Measurements from ENCODE around the gene CD74.
"Not testable (repeated sequence)": the region's sequence is repeated elsewhere in the genome, so short reads cannot be mapped to it uniquely, and the experiment has no call there.

CD74 gene

DNA sequence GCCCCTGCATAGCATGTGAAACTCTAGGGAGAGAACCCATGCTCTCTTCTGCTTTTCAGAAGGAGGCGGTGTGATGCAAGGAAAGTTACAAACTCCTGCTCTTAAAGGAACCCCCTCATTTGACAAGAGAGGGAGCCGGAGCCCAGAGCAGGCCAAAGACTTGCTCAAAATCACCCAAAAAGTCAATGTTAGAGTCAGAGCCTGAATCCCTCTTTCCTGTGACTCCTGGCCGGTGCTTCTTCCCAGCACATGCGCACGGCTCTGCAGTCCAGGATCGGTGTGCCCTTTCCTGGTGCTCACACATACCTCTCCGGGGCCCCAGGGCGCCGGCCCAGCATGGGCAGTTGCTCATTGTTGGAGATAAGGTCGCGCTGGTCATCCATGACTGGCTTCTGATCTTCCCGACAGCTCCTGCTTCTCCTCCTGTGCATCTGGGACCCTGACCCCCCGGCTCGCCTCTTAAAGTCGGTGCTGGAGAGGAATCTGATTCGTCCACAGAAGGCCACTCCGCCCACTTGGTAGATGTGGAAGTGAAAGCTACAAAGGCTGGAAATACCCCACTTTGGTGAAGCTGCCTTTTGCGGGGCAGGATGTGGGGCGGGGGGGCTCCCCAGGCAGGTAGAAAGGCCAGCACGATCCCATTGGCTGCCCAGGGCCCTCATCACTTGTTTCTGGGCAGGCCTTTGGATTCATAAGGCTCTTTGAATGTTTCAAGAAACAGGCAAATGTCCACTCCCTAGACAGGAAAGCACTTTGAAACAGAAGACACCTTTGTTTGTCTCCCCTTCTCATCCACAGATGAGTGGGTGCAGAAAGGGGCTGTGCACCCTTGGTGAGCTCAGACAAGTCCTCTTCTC, at the start of gene CD74:
Gene CD74, minus strand, starts transcription at position 592 of the 857 bp plus-strand sequence. Its CDS starts 161 bp downstream, at position 431.
- DNase-seq (ENCODE audit: low read depth in 2 of 2): peak; percentile 85 to 89

DNA sequence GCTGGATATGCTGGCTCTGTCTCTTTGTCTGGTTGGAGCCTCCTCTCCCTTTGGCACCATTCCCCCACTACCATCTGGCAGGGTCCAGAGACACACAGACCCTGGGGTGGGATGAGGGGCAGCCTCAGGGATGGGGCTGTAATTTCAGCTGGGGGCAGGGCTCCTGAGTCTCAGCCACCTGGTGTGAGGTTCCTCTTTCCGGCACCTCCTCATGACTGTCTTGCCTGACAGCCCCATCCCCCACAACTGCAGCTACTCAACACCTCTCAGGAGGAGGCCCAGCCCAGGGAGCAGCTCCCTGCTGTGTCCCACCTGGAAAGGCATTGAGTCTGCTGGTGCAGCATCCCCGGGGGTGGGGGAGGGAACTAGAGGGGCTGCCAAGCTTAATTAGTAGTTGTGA, 48.5 kb upstream of the CD74 start:
- no peak for DNase-seq (ENCODE audit: low read depth in 2 of 2)

DNA sequence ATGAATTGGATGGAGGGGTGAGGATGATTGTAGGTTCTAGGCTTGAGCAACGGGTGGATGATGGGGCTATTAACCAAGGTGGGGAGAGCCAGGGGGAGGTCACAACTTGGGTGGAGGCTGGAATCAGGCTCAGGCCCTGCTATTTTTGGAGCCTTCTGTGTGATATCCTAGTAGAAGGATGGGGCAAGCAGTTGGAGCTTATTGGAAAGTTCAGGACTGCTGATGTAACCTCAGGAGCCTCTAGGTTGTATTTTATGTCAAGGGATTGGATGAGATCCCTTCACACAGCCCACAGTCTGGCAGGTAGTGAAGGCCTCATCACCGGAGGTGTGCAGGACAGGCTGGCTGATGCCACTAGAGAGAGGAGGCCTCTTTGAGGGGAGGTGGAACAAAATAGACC, 48.1 kb upstream of the CD74 start:
- no peak for DNase-seq (ENCODE audit: low read depth in 2 of 2)

DNA sequence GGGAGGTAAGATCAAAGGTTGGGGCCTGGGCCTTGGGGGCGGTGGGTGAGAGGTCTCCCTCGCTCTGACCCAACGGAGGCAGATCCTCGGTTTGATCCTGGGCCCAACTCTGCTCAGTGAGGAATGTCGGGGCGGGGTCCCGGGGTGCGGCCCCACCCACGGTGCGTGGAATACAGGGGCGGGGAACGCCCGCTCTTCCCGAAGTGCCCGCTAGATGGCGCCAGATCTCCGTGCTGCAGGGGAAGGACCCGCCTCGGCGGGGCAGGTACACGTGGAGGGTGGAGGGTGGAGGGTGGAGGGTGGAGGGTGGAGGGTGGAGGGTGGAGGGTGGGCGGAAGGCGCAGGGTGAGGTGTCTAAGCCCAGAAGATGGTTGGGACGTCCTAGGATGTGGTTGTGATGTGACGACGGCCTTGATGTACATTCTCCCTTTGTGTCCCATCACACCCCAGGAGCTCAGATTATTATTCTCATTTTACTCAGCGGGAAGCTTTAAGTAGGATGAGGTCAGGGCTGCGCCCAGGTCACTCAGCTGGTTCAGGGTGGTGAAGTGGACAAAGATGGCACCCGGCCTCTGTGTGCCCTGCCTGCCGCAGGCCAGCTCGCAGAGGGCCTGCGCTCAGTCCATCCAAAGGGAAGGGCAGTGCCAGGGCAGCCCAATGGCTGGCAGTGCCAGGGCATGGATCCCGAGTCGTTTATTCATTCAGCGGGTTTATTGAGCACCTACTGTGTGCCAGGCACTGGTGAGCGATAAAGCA, 46.3 kb upstream of the CD74 start:
- peak; percentile 67 for DNase-seq (ENCODE audit: low read depth in 2 of 2)

DNA sequence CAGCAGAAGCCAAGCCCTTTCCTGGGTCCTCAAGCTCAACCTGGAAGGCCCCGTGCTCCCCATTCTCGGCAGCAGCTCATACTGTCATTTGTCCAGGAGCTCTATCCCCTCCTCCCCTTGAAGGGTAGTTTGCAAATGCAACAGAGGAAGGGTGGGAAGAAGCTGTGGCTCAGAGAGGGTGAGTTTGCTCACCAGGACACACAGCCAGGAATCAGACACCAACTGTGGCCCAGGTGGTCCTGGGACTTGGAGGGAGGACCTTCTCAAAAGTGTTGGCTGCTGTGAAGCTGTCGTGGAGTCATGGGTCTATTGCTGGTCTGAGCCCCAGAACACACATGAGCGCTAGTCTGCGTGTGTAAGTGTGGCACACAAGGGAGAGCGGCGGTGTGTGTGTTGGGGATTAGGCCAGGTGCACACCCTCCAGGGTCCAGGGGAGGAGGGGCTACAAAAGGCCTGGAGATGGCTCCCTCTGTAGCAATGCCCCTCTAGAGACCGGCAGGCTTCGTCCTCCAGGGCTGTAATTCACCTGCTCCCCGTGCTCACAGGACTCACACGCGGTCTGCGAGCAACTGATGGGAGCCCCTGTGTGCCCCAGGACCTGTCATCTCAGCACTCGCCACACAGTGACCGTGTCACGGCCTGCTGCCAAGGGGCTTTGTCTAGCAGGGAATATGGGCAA, 45.0 kb upstream of the CD74 start:
- DNase-seq (ENCODE audit: low read depth in 2 of 2): no peak

DNA sequence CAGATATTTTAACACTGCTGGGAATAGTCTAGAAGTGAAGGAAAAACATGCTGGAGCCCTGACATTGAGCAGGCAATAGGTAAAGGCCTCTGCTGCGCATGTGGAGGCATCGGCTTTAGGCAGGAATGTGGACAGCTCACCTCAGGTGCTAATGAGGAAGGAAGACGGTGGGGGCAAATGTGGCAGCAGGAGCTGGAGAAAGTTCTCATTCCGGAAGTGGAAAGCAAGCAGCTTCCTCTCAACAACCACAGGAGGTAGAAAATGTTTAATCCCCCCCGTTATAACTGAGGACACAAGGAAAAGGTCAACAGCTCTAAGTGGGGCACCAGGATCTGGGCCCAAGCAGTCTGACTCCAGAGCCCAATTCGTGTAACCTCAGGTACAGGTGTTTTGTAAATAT, 44.4 kb upstream of the CD74 start:
- DNase-seq (ENCODE audit: low read depth in 2 of 2): no peak

DNA sequence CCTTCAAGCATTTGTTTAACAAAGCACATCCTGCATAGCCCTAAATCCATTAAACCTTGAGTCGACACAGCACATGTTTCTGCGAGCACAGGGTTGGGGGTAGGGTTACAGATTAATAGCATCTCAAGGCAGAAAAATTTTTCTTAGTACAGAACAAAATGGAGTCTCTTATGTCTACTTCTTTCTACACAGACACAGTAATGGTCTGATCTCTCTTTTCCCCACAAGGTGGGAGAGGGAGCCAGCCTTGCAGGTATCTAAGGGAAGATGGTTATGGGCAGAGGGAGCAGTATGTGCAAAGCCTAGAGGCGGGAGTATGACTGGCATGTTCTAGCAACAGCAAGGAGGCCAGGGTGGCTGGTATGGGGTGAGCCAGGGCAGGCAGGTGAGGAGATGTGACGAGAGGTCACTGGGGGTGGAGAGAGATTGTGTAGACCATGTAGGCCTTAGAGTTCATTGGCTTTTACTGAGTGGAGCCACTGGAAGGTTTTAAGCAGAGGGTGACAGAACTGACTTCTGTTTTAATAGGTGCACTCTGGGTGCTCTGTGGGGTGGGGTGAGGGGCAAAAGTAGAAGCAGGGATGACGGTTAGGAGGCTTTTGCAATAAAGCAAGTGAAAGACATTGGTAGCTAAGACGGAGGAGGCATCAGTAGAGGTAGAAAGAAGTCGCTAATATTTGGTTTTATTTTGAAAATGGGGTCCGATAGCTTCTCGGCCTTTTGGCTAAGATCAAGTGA, 42.0 kb upstream of the CD74 start:
- DNase-seq (ENCODE audit: low read depth in 2 of 2): no peak

DNA sequence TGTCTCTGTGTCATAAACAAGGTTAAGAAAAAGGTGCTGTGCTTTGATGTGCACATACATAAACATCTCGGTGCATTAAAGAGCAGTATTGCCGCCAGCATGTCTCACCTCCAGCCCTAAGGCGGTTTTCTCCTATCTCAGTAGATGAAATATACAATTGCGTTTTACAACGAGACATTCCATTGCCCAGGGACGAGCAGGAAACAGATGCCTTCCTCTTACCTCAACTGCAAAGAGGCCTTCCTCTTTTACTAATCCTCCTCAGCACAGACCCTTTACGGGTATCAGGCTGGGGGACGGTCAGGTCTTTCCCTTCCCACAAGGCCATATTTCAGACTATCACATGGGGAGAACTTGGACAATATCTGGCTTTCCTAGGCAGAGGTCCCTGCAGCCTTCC, 41.3 kb upstream of the CD74 start:
- not testable (repeated sequence) for DNase-seq (ENCODE audit: low read depth in 2 of 2)

DNA sequence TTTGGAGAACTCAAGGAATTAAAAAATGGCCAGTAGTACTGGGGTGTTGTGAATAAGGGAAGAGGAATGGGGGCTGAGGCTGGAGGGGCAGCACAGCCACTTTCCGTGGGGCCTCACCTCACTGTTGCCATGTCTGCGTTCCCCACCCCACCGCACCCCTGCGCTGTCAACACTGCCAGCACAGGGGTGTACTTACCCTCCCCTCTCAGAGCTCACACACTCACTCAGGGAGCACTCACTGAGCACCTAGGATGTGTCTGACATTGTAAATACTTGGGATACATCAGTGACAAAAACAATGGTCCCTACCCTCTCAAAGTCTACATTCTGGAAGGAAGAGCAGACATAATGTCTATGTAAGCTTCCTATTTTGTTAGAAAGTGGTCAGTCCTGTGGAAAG, 40.2 kb upstream of the CD74 start:
- DNase-seq (ENCODE audit: low read depth in 2 of 2): no peak

DNA sequence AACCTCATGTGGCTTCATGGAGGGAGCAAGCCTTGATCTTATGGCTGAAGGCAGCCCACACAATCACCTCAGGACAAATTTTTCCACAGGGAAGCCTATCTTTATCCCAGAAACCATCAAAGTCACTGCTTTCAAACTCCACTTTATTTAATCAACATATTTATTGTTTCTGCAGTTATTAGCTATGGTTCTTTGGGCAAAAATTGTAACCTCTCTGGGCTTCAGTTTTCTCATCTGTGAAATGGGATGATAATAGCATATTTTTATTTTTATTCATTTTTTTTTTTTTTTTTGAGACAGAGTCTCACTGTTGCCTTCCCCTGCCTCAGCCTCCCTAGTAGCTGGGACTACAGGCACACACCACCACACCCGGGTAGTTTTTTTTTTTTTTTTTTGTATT, 38.9 kb upstream of the CD74 start:
- no peak for DNase-seq (ENCODE audit: low read depth in 2 of 2)

DNA sequence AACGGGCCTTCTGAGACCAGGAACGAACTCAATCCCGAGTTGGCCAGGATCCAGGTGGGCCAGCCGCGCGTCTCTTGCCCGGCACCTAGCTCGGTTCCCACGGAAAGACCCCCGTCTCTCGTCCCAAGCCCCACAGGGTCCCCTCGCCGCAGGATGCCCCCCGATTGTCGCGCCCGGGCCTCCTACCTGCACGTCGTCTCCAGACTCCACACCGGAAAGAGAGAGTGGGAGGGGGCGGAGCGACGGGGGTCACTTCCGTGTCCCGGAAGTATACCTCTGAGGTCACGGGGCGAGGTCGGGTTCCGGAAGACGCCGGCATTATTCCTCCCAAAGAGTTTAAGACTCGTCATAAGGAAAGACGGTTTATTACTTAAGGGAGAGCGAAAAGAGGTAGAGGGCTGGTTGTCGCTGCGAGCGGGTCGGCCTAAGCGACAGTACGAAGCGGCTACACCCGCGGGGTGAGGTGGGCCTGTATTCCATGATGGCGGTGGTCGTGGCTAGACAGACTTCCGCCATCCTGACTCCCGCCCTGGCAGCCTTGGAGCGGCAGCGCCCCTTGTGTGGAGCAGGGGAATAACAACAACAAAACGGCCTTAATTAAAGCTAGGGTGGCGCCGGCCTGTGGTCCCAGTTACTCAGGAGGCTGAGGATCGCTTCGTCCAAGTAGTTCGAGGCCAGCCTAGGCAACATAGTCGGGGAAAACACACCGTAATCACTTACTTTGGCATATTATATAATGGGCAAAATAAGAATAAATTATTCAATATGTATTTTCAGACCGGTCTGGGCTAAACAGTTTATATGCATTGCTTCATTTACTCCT, 37.0 kb upstream of the CD74 start, which contains the start of gene RPS14:
Gene RPS14, minus strand, starts transcription at position 223 of the 823 bp plus-strand sequence. CDS start 2,006 bp downstream, outside the sequence.
- DNase-seq (ENCODE audit: low read depth in 2 of 2): peak; percentile 85 to 90

DNA sequence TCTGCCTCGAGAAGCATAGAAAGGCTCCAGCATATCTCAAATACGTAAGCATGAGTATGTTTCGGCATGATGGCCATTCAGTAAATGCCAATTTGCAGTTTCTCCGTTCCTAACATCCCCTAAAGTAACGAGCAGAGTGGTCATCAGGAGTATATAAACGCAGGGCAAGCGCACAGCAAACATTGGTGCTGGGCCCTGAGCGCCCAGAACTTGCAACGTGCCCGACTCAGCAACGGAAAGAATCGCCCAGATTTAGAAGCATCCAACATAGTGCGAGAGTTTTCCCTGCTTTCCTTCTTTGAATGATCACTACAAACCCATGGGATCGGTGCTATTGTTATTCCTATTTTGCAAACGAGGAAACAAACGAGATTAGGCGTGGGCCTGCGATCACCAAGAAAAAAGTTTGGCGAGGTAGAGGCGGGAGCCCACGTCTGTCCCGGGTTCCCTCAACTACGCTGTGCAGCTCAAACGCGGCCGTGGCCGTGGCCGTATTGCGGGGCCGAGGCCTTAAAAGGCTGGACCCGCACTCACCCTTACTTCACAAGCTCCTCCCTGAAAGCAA, 36.3 kb upstream of the CD74 start:
- no peak for DNase-seq (ENCODE audit: low read depth in 2 of 2)

DNA sequence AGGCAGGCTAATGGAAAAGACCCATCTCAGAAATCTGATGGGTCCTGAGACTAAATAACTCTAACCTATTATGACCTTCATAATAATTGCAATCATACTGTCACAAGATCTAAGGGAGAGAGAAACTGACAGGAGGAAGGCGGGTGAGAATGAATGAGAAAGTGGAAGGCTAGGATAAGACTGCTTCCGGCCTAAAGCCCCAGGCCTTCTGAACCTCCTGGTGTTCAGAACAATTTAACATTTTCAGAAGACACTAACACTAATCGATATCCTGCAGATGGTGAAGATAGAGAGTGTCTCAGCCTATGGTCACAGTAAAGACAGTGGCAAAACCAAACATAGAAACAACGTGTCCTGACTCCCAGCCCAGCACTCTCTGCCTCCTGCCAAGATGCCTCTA, 35.6 kb upstream of the CD74 start:
- no peak for DNase-seq (ENCODE audit: low read depth in 2 of 2)

DNA sequence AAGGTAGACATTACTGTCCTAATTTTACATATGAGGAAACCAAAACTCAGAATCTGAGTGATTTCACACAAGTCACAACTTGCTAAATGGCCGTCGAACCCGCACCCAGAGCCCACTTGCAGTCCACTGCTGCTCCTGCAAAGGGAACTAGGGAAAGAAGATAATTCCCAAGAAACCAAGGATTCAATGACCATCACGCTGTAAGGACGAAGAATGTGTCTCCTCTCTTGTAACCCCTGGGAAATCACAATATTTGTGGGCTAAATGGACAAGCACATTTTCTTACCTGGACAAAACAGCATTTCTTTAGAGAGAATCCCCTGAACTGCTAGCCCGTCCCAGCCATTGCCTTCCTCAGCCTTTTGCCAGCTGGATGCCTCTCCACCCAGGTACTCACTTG, 34.5 kb upstream of the CD74 start:
- no peak for DNase-seq (ENCODE audit: low read depth in 2 of 2)

DNA sequence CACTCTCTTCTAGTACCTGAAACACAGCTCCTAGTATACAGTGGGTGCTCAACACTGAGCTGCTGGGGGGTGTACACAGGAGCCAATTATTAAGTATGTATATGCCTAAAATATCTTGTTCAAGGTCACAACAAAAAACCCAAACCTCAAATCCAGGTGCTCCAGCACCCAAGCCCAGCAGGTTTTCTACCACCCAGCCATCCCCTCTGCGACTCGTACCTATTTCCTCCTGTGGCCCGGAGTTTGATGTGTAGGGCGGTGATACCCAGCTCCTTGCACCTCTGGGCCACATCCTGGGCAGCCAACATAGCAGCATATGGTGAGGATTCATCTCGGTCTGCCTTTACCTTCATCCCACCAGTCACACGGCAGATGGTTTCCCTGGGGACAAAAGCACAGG, 33.9 kb upstream of the CD74 start:
- DNase-seq (ENCODE audit: low read depth in 2 of 2): no peak

DNA sequence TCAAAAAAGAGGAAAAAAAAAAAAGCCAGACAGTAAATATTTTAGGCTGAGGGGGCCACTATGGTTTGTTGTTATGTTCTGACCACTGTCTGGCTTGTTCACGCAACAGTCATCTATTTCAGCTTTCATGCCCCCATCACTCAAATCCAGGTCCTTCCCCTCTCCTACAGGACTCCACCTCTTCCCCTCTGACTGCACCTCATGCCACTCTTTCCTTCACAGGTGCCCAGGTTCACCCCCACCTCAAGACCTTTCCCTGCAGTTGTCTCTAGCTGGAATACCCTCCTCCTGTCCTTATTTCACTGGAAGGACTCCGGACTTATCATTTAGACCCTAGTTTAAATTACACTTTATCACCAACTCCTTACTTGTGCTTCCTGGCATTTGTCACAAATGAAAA, 33.4 kb upstream of the CD74 start:
- no peak for DNase-seq (ENCODE audit: low read depth in 2 of 2)

DNA sequence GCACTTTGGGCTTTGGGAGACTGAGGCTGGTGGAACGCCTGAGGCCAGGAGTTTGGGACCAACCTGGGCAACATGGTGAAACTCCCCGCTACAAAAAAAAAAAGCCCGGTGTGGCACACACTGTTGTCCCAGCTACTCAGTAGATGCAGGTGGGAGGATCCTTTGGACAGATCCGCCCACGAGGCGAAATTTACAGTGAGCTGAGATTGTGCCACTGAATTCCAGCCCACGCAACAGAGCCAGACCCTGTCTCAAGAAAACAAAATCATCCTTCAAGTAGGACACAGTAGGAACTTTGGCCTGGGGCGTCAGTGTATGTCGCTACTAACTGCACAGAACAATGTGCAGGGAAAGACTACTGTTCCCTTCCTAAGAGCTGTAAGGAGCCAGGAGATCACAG, 32.1 kb upstream of the CD74 start:
- no peak for DNase-seq (ENCODE audit: low read depth in 2 of 2)

DNA sequence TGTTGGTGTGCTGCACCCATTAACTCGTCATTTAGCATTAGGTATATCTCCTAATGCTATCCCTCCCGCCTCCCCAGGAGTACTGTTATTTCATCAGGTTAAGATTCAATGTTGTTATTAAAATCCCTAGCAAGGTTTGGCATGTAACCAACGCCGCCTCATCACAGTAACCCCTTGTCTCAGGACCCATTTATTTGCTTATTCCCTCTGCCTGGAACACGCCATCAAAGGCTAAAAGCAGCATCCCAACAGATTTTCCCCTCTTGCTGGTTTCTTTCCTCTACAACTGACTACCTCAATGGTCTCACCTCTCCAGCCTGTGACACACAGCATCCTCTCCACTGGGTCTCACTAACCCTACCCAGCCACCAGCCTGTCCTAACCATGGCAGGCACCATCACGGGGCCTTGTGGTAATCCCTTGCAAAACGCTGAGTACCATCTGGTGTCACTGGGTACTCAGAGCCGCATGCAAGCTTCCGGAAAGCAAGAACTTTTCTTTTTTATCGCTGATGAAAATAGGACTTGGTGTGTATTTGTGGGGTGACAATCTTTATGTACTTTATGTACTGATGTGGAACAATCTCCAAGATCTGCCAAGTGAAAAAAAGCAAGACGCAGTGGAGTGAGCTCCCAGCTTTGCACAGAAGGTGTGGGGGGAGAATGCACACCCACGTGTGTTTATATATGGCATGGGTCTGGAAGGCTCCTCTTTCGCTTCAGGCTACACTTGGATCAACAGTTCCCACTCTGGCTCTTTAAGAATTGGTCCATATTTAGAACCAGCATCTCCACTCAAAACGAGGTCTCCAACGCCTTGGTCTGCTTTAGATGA, 30.7 kb upstream of the CD74 start:
- no peak for DNase-seq (ENCODE audit: low read depth in 2 of 2)

DNA sequence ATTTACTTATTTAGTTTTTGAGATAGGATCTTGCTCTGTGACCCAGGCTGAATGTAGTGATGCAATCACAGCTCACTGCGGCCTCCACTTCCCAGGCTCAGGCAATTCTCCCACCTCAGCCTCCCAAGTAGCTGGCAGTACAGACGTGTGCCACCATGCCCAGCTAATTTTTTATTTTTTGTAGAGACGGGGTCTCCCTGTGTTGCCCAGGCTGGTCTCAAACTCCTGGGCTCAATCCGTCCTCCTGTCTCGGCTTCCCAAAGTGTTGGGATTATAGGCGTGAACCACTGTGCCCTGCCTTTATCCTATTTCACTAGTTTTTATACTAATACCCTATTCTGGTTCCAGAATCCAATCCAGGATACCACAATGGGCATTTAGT, 30.0 kb upstream of the CD74 start:
- DNase-seq (ENCODE audit: low read depth in 2 of 2): no peak

Data from stimulated activated CD8-positive, alpha-beta memory T cell treated with anti-CD3 and anti-CD28 coated beads, Interleukin-15, amount 100 ng/mL, for 48 hours (primary cell).